Measurements from ENCODE around the gene LRP4.

LRP4 gene

DNA sequence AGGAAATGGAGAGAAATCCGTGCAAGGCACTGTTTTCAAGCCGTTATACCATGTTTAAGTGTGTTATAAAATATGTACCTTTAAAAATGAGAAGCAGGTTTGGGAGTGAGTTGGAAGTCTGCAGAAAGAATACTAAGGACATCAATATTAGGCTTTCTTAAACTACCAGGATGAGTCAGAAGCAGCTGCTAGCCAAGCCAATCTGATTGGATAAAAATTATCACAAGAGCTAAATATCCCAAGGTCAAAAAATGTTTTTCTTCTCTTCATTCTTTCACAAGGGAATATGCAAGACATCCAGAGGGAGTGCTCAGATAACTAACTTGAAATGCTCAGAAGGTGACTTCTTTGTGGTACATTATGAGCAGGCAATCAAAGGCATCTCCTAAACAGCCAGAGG lies 53.0 kb downstream of the LRP4 start:
- Mint-ChIP-seq H3K27ac (no peak overlapping the region), H3K9me3 (peaks cover 5% of the 10 kb centered on the region), H3K27me3 (no peaks in the 10 kb centered on the region), H3K4me1 (ENCODE audit: low read depth) (peaks cover 12% of the 10 kb centered on the region), H3K4me3 (no peak overlapping the region), H3K36me3 (ENCODE audit: low read depth) (no peaks in the 10 kb centered on the region)
- intact Hi-C loops (cut with micrococcal nuclease) = no loop called here

DNA sequence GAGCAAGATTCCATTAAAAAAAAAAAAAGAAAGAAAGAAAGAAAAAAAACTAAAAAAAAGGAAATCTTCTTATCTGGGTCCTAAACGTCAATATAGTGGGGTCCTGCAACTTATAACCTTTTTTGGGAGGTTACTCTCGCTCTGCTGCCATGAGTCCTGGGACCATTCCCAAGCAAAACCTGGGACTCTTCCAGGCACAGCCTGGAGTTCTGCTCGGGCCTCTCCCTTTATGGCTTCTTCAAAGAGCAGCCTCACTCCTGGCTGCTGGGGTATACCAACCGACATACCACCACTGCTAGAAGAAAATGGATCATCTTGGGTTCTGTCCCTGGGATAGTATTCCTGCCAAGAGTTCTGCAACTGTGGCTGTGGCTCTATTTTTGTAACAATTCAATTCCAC lies 58.1 kb downstream of the LRP4 start:
- peaks cover 5% of the 10 kb centered on the region for H3K9me3 Mint-ChIP-seq
- intact Hi-C loops (cut with micrococcal nuclease) = no loop called here
- H3K36me3 Mint-ChIP-seq (ENCODE audit: low read depth) = no peaks in the 10 kb centered on the region
- H3K4me1 Mint-ChIP-seq (ENCODE audit: low read depth) = peaks cover 62% of the 10 kb centered on the region
- H3K27me3 Mint-ChIP-seq = no peaks in the 10 kb centered on the region
- H3K4me3 Mint-ChIP-seq = no peak overlapping the region
- no peak overlapping the region for H3K27ac Mint-ChIP-seq

DNA sequence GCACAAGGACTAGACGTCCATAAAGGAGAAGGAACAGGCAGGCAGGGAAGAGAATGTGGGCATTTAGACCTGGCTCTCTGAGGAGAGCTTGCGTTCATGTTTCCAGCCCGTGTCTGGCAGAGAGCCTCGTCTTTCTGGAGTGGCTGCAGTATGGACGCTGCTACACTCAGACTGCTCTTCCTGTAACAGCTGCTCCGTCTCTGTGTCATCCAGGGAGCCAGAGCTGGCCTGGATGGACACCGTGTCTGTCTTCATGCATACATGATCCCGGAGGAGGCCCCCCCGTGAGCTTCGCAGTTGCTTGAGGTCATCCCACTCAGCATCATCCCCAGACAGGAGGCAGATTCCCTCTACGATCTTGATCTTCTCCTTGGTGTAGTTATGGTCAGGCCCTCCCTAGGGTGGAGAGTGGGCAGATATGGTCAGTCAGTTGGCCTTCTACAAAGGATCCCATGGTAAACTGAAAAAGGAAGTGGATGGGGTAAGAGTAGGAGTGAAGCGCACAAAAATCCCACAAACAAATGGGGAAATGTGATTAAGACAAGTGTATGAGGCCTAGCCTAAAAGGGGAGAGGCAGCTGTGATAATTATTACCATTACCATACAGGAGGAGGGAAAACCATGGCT lies 59.3 kb downstream of the LRP4 start:
- no peaks in the 10 kb centered on the region for H3K36me3 Mint-ChIP-seq (ENCODE audit: low read depth)
- peaks cover 62% of the 10 kb centered on the region for H3K4me1 Mint-ChIP-seq (ENCODE audit: low read depth)
- H3K27me3 Mint-ChIP-seq = no peaks in the 10 kb centered on the region
- intact Hi-C loops (cut with micrococcal nuclease) = no loop called here
- peaks cover 5% of the 10 kb centered on the region for H3K9me3 Mint-ChIP-seq
- no peak overlapping the region for H3K4me3 Mint-ChIP-seq
- peak overlapping the region; percentile 86 for H3K27ac Mint-ChIP-seq

DNA sequence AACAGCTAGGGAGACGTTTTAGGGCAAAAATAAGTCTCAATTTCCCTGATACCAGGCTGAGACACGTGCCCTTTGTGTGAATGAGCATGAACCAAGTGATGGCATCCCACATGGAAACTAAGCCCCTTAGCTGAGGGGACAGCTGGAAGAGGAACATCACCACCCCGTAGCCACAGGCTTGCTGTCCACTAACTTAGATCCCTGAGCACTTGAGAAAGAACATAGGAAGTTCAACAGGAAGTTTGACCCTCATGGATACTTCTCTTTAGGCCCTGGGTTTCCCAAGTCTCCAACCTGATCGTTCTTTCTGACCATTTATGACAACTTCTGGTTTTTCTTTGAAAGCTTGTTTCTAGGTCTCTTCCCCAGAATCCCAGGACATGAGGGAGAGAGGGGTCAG lies 60.7 kb downstream of the LRP4 start:
- Mint-ChIP-seq H3K27ac (peak overlapping the region; percentile 86), H3K4me1 (ENCODE audit: low read depth) (peaks cover 58% of the 10 kb centered on the region), H3K36me3 (ENCODE audit: low read depth) (no peaks in the 10 kb centered on the region), H3K27me3 (no peaks in the 10 kb centered on the region), H3K4me3 (no peak overlapping the region), H3K9me3 (peaks cover under 1% of the 10 kb centered on the region)
- intact Hi-C loops (cut with micrococcal nuclease) = no loop called here

DNA sequence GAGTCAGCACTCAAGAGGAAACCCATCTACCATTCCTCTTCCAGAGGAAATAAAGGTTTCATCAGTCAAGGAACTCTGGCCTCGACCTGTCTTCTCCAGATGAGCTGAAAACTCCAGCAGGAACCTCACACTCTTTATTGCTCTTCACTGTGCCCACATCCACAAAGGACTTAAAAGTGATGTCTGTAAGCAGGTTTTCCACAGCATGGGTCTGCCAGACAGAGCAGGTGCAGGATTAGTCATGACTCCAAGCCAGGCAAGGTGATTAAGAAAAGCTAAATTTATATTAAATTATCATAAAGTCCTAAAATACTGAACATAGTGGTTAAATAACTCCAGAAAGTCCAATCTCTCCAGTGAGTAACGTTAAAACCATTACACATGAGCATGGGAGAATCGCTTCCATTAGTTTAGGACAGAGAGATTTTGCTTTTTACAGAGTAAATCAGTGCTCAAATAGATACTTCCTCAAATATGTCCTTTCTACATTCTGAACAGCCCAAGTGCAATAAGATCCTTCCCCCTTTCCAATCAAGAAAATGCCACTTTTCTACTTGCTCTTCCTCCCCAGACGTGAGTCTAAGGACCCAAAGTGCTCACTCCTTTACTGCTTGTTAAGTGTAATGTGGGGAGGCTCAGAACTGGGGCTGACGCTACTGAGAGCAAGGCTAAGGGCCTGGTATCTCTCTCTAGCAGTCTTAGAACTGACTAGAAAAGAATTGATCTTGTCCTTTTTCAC lies 61.6 kb downstream of the LRP4 start:
- H3K36me3 Mint-ChIP-seq (ENCODE audit: low read depth) = no peaks in the 10 kb centered on the region

DNA sequence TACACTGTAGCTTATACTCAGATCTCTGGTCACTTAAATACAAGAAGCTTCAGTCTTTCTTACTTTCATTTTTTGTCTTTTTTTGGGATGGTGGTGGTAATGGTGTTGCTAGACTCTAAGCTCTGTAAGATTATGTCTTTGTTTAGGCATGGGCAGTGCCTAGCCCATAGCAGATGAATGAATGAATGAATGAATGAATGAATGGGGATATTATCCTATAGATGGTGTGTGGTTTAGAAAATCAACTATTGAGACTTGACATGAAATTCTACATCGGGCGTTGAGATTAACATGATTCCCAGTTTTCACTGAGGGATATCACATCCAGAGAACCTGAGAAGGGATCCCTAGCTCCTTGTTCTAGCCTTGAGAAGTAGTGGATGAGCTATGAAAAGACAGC lies 62.5 kb downstream of the LRP4 start:
- Mint-ChIP-seq H3K27ac (no peak overlapping the region), H3K9me3 (no peaks in the 10 kb centered on the region), H3K4me3 (no peak overlapping the region), H3K27me3 (no peaks in the 10 kb centered on the region), H3K36me3 (ENCODE audit: low read depth) (no peaks in the 10 kb centered on the region), H3K4me1 (ENCODE audit: low read depth) (peaks cover 54% of the 10 kb centered on the region)
- intact Hi-C loops (cut with micrococcal nuclease) = no loop called here

More for the DNA sequence above, 61.6 kb downstream of the LRP4 start:
- H3K27me3 Mint-ChIP-seq = no peaks in the 10 kb centered on the region
- peak overlapping the region; percentile 86 for H3K27ac Mint-ChIP-seq
- intact Hi-C loops (cut with micrococcal nuclease) = no loop called here
- no peak overlapping the region for H3K4me3 Mint-ChIP-seq
- H3K9me3 Mint-ChIP-seq = no peaks in the 10 kb centered on the region
- peaks cover 54% of the 10 kb centered on the region for H3K4me1 Mint-ChIP-seq (ENCODE audit: low read depth)

DNA sequence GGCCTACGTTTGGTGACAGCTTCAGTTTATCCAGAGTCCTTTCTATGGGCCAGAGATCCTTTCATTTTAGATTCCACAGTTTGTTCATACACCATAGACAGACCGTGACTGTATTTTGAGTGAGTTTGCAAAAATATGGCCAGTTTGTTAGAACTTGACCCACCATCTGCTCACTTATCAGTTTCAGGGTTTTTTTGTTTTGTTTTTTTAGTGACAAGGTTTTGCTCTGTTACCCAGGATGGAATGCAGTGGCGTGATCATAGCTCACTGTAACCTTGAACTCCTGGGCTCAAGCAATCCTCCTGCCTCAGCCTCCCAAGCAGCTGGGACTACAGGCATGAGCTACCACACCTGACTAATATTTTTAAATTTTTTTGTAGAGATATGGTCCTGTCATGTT lies 63.2 kb downstream of the LRP4 start:
- no peak overlapping the region for H3K27ac Mint-ChIP-seq
- H3K9me3 Mint-ChIP-seq = no peaks in the 10 kb centered on the region
- H3K36me3 Mint-ChIP-seq (ENCODE audit: low read depth) = no peaks in the 10 kb centered on the region
- no peaks in the 10 kb centered on the region for H3K27me3 Mint-ChIP-seq
- H3K4me3 Mint-ChIP-seq = no peak overlapping the region
- H3K4me1 Mint-ChIP-seq (ENCODE audit: low read depth) = peaks cover 48% of the 10 kb centered on the region
- intact Hi-C loops (cut with micrococcal nuclease) = no loop called here

DNA sequence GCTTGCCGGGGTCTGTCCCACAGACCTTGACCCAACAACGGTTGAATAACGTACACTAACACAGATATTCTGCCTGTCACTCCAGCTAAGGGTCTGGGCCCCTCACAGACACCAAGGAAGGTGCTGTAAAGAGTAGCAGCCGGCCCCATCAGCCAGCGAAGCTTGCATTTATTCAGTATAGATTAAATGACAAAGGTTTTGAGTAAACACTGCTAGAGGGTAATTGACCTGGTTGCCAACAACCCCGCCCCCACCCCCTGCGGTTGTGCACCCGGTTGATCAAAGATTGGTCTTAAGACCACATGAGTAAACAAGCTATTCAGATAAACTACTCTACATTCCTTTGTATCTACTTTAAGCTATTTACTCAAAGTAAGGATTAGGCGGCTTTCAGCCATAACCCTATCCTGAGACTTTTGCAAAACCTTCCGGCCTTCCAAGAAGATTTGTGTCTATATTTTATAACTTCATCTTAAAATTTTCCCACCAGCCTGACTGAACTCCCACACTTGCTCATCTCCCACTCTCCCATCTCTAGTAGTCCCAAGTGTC lies 67.4 kb downstream of the LRP4 start:
- H3K4me1 Mint-ChIP-seq (ENCODE audit: low read depth) = peaks cover 9% of the 10 kb centered on the region
- H3K4me3 Mint-ChIP-seq = no peak overlapping the region
- no peaks in the 10 kb centered on the region for H3K9me3 Mint-ChIP-seq
- H3K27me3 Mint-ChIP-seq = no peaks in the 10 kb centered on the region
- intact Hi-C loops (cut with micrococcal nuclease) = no loop called here
- H3K36me3 Mint-ChIP-seq (ENCODE audit: low read depth) = peaks cover 4% of the 10 kb centered on the region
- no peak overlapping the region for H3K27ac Mint-ChIP-seq

DNA sequence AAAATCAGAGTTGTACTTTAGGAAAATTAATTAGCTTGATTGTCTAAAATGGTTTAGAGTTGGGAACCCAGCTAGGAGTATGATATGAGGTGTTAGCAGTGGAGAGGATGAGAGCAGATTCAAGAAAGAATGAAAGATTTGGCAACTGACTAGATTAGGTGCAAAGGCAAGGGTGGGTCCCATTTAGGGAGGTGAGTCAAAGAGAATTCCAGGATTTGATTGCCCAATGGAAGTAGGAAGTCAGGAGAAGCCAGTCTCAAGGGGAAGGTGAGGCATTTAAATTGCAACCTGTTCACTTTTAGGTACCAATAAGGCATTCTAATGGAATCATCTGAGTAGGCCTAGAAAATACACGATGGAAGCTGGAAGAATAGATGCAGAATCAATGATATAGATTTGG lies 68.7 kb downstream of the LRP4 start:
- H3K36me3 Mint-ChIP-seq (ENCODE audit: low read depth) = peaks cover 6% of the 10 kb centered on the region
- H3K27me3 Mint-ChIP-seq = no peaks in the 10 kb centered on the region
- peaks cover 14% of the 10 kb centered on the region for H3K4me1 Mint-ChIP-seq (ENCODE audit: low read depth)
- H3K27ac Mint-ChIP-seq = no peak overlapping the region
- no peak overlapping the region for H3K4me3 Mint-ChIP-seq
- intact Hi-C loops (cut with micrococcal nuclease) = no loop called here
- H3K9me3 Mint-ChIP-seq = no peaks in the 10 kb centered on the region

DNA sequence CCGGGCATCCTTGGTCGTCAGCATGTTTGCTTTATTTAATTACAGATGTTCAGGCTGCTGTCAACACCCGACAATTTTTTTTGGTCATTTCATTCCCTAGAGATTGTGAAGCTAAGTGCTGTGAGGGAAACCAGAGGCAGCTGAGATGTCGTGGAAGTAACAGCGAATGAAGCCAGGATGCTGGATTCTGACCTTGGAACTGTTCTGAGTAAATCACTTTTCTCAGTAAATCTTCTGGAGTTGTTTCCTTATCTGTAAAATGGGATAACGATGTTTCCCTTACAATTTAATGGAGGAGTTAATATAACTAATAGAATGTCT lies 71.9 kb downstream of the LRP4 start:
- H3K27ac Mint-ChIP-seq = peak overlapping the region; percentile 91
- peaks cover 8% of the 10 kb centered on the region for H3K36me3 Mint-ChIP-seq (ENCODE audit: low read depth)
- no peaks in the 10 kb centered on the region for H3K9me3 Mint-ChIP-seq
- peaks cover 33% of the 10 kb centered on the region for H3K4me1 Mint-ChIP-seq (ENCODE audit: low read depth)
- H3K4me3 Mint-ChIP-seq = peak overlapping the region; percentile 96
- intact Hi-C loops (cut with micrococcal nuclease) = loop anchor here (1.0 kb wide), 1 partner anchor 20 kb away; no protein-coding TSS in a partner anchor
- H3K27me3 Mint-ChIP-seq = no peaks in the 10 kb centered on the region

DNA sequence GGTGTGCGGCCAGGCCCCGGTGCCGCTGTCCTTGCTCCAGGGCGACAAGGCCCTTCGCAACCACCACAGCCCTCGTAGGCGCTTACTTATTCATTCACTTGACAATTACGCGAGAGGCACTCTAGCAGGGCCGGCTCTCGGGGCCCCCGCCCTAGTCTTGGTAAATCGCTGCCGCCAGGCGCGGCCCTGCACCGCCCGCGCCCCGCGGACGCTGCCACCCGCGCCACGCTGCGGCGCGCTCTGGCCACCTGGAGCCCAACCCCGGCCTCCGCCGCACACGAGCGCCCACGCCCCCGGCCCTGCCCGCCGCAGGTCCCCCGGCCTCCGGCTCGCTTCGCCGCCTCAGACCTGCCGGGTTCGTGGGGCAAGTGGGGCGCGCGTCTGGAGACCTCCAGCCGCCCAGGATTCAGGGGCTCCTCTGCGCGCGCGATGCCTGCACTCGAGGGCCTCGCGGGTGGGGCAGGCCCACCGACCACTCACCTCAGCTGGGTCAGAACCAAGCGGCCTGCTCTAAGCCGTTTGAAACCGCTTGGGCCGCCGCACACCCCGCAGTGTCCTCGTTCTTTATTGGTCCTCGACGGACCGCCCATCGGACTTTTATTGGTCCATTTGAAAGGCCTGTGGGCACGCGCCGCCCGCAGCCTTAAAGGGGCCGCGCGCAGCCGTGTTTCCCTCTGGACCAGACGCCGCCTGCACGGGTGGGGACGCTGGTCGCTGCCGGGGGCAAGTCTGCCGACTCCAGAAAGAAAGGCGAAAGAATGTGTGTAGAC lies 72.4 kb downstream of the LRP4 start, which contains the start of gene CKAP5:
CKAP5 (minus strand) TSS at position 541 of the 770 bp plus-strand sequence. CDS start 25,049 bp downstream, outside the sequence.
- Mint-ChIP-seq H3K4me3 (peak within 1 kb of the TSS; percentile 96), H3K27me3 (no peaks in the 10 kb centered on the region), H3K27ac (peak within 1 kb of the TSS; percentile 91), H3K36me3 (ENCODE audit: low read depth) (peaks cover 14% of the 10 kb centered on the region), H3K9me3 (no peaks in the 10 kb centered on the region), H3K4me1 (ENCODE audit: low read depth) (peaks cover 33% of the 10 kb centered on the region)
- intact Hi-C loops (cut with micrococcal nuclease) = loop anchor here (1.0 kb wide), 1 partner anchor 20 kb away; no protein-coding TSS in a partner anchor

DNA sequence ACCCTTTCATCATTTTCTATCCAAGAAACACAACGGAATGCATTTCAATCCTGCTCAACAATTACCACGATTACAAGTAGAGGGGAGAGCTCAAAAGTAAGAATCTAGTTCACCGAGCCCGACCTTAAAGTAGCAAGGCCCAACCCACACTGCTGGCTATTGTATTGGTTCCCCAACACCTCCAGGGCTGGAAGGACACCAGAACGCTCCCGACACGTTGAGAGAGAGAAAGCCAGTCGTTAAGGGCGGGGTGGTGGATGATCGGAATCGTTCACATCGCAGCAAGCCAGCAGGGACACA lies 73.0 kb downstream of the LRP4 start:
- Mint-ChIP-seq H3K4me1 (ENCODE audit: low read depth) (peaks cover 33% of the 10 kb centered on the region), H3K9me3 (no peaks in the 10 kb centered on the region), H3K4me3 (peak overlapping the region; percentile 96), H3K27me3 (no peaks in the 10 kb centered on the region), H3K27ac (peak overlapping the region; percentile 91), H3K36me3 (ENCODE audit: low read depth) (peaks cover 16% of the 10 kb centered on the region)
- intact Hi-C loops (cut with micrococcal nuclease) = no loop called here

DNA sequence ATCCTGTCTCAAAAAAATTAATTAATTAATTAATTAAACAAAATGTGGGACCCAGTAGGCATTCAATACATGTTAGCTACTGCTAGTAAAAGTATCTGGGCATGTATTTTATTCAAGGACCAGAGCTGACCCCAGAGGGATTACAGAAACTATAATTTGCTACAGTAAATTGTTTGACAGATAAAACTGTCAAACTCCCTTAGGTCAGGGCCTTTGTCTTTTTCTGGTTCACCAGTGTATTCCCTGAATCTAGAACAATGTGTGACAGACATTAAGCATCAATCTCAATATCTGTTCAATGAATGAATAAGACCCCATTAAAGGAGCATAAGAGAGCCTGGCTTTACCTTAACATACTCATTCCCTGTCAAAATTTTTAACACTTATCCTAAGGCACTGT lies 78.2 kb downstream of the LRP4 start:
- Mint-ChIP-seq H3K4me1 (ENCODE audit: low read depth) (peaks cover 47% of the 10 kb centered on the region), H3K4me3 (no peak overlapping the region), H3K9me3 (no peaks in the 10 kb centered on the region), H3K27me3 (no peaks in the 10 kb centered on the region), H3K27ac (no peak overlapping the region), H3K36me3 (ENCODE audit: low read depth) (peaks cover 10% of the 10 kb centered on the region)
- intact Hi-C loops (cut with micrococcal nuclease) = no loop called here

DNA sequence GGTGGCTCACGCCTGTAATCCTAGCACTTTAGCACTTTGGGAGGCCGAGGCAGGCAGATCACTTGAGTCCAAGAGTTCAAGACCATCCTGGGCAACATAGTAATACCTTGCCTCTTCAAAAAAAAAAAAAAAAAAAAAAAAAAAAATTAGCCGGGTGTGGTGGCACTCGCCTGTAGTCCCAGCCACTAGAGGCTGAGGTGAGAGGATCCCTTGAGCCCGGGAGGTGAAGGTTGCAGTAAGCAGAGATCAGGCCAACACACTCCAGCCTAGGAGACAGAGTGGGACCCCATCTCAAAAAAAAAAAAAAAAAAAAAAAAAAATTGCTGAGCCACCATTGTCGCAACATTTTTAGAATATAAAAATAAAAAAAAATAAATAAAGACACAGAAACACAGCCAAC lies 79.8 kb downstream of the LRP4 start:
- Mint-ChIP-seq H3K4me3 (no peak overlapping the region), H3K27me3 (no peaks in the 10 kb centered on the region), H3K27ac (no peak overlapping the region), H3K9me3 (no peaks in the 10 kb centered on the region), H3K36me3 (ENCODE audit: low read depth) (peaks cover 10% of the 10 kb centered on the region), H3K4me1 (ENCODE audit: low read depth) (peaks cover 31% of the 10 kb centered on the region)
- intact Hi-C loops (cut with micrococcal nuclease) = no loop called here
